ENCODE results near the gene TK1.
"Not testable (repeated sequence)": the region's sequence is repeated elsewhere in the genome, so short reads cannot be mapped to it uniquely, and the experiment has no call there.

TK1 gene

DNA sequence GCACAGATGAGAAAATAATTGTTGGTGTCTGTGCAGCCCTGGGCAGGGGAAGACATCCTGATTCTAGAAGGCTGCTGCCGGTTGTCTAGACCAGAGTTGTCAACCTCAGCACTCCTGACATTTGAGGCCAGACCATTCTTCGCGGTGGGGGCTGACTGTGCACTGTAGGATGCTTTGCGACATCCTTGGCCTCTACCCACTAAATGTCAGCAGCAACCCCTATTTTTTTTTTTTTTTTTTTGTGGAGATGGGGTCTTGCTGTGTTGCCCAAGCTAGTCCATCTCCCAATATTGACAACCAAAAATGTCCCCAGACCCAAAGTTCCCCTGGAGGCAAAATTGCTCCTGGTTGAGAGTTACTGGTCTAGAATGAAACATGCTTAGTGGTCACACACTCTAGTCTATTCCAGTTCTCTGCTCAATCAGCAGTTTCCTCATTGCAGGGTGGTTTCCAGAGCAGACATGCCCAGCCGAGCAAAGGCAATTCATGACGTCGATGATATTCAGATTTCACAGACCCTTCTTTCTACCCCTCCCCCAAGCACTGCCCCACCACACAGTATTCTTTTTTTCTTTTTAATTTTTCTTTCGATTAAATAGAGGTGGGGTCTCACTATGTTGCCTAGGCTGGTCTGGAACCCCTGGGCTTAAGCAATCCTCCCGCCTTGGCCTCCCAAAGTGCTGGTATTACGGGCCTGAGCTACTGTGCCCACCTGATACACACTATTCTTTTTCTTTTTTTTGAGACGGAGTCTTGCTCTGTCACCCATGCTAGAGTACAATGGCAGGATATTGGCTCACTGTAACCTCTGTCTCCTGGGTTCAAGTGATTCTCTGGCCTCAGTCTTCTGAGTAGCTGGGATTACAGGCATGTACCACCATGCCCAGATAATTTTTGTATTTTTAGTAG, 31.7 kb downstream of the TK1 start:
- peak in 1 of 51 donors; percentile 15 for DNase-seq

GRCh38 chr17:78151514-78152008, 35.3 kb downstream of the TK1 start:
- no peak for DNase-seq

DNA sequence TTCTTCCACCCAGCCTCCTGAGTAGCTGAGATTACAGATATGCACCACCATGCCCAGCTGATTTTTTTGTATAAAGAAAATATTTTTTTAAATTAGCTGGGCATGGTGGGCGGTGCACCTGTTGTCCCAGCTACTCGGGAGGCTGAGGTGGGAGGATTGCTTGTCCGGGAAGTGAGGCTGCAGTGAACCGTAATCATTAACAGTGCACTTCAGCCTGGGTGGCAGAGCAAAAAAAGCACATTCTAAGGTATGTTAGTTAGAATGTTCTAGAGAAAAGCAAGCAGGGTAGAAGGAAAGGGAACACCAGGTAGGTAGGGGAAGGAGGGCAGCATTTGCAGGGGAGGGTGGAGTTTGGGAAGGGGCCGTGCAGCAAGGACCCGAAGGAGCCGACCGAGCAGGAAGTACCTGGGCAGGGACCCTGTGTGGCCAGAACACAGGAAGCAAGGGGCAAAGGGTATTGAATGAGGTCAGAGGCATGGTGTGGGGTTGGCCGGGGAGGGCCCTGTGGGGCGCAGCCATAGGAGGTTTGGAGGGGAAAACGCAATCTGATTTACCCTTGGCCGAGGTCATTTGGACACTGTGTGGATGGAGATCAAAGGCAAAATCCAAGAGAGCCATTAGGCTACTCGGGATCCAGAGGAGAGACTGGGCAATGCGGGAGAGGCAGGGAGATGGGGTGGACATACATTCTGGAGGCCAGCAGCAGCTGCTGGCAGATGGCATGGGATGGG, 38.4 kb downstream of the TK1 start:
- DNase-seq = no peak

DNA sequence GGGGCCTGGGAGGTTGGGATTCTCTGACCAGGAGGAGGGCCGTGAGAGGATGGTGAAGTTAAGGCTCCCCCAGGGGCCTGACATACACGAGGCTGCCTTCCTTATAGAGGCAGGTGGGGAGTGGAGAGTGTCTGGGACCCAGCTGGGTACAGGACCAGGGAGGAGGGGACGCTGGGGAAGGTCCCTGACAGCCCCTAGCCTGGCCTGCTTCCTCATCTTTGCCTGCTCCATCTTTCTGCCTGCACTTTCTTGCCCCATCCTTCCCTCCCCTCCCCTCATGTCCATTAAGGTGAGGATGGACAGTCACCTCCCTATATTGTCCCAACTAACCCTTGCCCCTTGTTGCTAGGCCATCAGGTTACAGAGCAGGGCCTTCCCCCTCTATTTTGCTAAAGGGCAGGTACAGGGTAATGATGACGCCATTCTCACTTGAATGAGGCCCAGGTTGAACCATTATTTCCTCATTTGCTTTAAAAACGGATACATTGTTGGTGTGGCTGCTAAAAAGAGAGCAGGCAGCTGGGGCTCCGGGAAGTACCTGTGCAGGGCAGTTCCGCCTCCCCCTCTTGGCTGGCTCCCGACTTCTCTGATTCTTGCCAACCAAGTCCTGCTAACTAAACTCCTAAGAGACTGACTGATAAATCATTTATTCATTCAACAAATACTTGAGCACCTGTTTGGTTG, 39.4 kb downstream of the TK1 start:
- DNase-seq = no peak

GRCh38 chr17:78146881-78147280, 40.0 kb downstream of the TK1 start:
- DNase-seq = no peak

DNA sequence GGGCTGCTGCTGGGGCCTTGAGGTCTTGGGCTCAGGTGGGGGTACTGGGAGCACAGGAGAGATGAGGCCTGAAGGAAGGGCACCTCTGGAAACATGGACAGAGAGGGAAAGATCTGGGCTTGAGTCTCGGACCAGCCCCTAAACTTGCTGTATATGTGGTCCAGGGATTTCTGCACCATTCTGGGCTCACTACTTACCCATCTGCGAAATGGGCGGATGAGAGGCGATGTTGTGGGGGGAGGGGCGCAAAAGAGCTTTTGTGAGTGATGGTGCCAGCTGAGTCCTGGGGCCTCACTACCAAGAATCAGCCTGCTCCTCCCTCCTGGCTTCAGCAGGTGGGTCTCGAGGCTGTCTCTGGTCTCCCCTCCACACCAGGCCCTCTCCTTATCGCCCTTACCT, 40.4 kb downstream of the TK1 start:
- DNase-seq = no peak

- DNase-seq = peak in 37 of 51 donors; percentile 21 to 80 (median 49)
Observed at GRCh38 chr17:78144736-78145641, 41.9 kb downstream of the TK1 start.

DNA sequence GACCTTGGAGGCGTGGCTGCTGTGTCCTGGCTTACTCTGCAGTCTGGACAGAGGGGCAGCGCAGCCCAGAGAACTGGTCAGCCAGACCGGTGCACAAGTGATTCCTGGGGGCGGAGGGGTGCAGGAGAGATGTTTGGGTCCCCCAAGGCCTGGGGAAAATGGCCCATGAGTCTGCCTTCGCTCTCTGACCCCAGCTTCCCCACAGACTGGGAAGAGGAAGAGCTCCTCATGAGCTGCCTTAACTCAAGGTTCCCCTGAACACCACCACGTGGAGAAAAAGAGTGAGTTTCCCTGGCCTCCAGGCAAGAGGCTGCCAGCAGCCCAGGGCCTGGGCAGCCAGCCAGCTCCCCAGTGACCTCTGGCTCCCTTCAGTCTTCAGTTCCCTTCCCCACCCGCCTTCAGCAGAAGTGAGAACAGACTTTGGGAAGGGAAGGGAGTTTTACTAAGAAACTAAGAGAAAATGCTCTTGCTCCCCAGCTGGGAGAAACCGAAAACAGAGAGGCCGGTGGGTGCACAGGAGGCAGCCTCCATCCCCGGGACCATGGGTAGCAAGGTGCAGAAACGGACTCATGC, 42.6 kb downstream of the TK1 start:
- DNase-seq = peak in 41 of 51 donors; percentile 14 to 81 (median 67)

- DNase-seq = no peak
Observed at GRCh38 chr17:78143214-78144146, 43.4 kb downstream of the TK1 start.

DNA sequence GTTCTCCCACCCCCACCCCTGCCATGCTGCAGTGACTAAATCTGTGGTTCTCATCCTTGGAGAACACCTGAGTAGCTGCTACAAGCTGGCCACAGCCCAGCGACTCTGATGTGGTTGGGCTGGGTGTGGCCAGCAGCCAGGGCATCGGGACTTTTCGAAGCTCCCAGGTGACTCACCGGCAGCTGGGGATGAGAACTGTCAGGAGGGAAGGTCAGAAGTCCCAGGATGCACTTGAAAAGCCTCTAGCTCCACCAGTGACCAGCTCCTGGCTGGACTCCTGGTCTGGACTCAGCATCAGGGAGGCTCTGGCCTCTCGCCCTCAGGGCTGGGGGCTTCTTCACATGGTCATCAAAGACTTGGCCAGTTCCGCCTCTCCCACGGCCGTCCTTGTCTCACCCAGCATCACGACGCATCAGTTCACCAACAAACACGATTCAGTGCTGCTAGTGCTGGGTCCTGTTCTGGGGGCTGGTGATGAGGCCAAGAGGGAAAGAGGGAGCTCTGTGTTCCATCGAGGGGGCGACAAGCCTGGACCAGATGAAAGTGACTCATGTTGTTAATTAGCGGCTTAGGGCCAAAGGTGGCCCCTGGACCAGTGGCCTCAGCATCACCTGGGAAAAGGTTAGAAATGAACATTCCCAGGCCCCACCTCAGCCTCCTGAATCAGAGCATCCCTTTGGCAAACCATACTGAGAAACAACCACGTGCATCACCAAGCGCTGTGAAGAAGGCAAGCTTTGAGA, 44.6 kb downstream of the TK1 start:
- no peak for DNase-seq

- DNase-seq = no peak
Observed at GRCh38 chr17:78141437-78142118, 45.3 kb downstream of the TK1 start.

GRCh38 chr17:78140169-78141051, 46.4 kb downstream of the TK1 start:
- DNase-seq = peak in 17 of 51 donors; percentile 11 to 56 (median 46)

GRCh38 chr17:78139861-78140168, 47.0 kb downstream of the TK1 start:
- DNase-seq = not testable (repeated sequence)

- no peak for DNase-seq
Observed at GRCh38 chr17:78138204-78139060, 48.4 kb downstream of the TK1 start.

DNA sequence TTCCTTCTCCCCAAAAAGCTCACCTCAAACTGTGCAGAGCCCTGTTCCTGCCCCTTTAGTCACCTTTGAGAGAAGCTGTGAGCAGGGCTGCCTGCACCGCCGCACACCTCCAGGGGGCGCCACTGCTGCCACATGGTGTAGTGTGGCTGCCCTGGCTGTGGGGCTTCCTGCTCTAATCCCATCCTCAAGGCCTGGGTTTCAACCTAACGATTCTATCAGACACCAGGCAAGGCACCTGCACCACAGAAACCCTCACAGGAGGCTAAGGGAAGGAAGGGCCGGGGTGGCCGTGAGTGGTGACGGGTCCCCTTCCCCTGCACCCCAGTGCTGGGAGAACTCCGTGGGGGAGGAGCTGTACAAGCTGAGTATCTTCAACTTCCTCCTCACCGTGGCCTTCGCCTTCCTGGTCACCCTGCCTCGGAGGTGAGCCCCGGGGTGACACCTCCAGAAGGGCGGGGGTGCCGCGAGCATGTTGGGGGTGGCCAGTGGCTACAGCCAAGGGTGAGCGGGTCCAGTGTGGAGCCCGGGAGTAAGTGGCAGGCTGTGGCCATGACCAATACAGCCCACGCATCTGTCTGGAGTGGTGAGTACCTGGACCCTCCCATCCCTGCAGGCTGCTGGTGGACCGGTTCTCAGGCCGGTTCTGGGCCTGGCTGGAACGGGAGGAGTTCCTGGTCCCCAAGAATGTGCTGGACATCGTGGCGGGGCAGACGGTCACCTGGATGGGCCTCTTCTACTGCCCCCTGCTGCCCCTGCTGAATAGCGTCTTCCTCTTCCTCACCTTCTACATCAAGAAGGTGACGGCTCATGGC, 49.3 kb downstream of the TK1 start:
- DNase-seq = no peak

All from hypothalamus (tissue), 51 donors.